Measurements from ENCODE around the gene TMEM200C.

Gene TMEM200C

GRCh38 chr18:5937121-5937520 is 41.8 kb upstream of the TMEM200C start:
- TF ChIP-seq, protein P1, sequence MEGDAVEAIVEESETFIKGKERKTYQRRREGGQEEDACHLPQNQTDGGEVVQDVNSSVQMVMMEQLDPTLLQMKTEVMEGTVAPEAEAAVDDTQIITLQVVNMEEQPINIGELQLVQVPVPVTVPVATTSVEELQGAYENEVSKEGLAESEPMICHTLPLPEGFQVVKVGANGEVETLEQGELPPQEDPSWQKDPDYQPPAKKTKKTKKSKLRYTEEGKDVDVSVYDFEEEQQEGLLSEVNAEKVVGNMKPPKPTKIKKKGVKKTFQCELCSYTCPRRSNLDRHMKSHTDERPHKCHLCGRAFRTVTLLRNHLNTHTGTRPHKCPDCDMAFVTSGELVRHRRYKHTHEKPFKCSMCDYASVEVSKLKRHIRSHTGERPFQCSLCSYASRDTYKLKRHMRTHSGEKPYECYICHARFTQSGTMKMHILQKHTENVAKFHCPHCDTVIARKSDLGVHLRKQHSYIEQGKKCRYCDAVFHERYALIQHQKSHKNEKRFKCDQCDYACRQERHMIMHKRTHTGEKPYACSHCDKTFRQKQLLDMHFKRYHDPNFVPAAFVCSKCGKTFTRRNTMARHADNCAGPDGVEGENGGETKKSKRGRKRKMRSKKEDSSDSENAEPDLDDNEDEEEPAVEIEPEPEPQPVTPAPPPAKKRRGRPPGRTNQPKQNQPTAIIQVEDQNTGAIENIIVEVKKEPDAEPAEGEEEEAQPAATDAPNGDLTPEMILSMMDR (IDR thresholded peaks at IDR 0.05; ENCODE audit: borderline replicate concordance, insufficient read depth, low read depth, low read length), result no peak
- H3K4me3 ChIP-seq (ENCODE audit: low read depth, low read length), result no peak overlapping the region

- H3K4me3 ChIP-seq (ENCODE audit: low read depth, low read length), result no peak overlapping the region
- TF ChIP-seq, protein P1 (IDR thresholded peaks at IDR 0.05; ENCODE audit: borderline replicate concordance, insufficient read depth, low read depth, low read length), result no peak
These were observed 35.5 kb upstream of the TMEM200C start for GRCh38 chr18:5930789-5931188.

DNA sequence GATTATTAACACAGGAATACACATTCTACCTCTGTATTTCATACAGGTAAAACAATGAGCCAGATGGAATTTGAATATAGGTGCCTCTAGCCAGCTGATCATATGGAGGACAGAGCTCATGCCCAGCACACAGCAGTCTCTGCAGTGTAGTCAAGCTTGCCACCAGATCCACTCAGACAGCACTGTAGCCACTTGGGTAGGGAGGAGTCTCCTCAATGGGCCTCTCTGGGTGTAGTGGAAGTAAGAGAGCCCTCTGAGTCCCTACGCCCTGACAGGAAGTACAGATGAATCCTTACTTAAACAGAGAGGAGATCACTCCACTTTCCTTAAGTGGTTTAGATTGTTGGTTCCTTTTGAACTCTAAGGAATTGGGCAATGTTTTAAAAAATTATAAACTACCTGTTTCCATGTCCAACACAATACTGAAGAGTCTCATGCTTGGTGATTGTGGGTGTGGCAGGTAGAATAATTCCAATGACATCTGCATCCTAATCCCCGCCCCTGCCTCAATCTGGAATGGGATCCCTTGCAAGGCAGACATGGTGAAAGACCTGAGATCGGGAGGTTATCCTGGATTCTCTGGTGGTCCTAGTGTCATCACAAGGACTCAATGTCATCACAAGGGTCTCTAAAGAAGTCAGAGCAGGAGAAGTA is 23.0 kb upstream of the TMEM200C start:
- TF ChIP-seq, protein P1 (IDR thresholded peaks at IDR 0.05; ENCODE audit: borderline replicate concordance, insufficient read depth, low read depth, low read length), result no peak

DNA sequence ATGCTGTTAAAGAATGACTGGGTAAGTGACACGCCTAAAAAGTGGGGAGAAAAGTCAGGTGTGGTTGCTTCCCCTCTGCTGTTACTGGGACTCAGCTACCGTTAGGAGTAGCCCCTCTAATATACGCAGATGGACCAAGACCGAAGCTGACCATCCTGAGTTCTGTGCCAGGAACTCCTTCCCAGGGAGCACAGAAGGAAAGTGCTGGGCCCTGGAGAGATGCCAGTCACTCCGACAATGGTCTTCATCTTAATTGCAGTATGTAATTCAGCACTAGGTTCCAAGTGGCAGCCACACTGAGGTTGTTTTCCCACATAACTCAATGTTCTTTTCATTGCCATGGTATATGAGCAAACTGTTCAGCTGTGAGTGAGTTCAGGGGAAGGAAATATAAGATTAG is 19.6 kb upstream of the TMEM200C start:
- TF ChIP-seq, protein P1 (IDR thresholded peaks at IDR 0.05; ENCODE audit: borderline replicate concordance, insufficient read depth, low read depth, low read length), result no peak
- H3K4me3 ChIP-seq (ENCODE audit: low read depth, low read length), result no peak overlapping the region

More for the DNA sequence above, 23.0 kb upstream of the TMEM200C start:
- H3K4me3 ChIP-seq (ENCODE audit: low read depth, low read length), result no peak overlapping the region

- TF ChIP-seq, protein P1 (IDR thresholded peaks at IDR 0.05; ENCODE audit: borderline replicate concordance, insufficient read depth, low read depth, low read length), result no peak
- H3K4me3 ChIP-seq (ENCODE audit: low read depth, low read length), result no peak overlapping the region
These were observed 18.7 kb upstream of the TMEM200C start for GRCh38 chr18:5914016-5914415.

DNA sequence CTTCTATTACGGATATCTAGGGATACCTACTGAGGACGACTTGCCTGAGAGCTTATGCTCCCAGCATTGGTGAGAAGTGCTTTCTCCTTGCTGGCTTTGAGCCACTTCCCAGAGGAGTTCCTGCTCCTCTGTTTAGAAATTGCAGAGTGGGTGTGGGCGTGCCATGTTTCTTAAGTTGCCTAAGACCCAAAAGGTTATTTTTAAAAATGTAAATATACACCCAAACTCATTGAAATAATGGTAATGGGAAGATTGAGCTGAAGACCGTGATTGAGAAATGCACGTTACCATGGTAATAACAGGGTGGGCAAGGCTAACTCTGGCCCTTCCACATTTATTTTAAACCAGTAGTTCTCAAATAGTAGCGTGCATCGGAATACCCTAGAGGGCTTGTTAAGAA is 17.2 kb upstream of the TMEM200C start:
- no peak overlapping the region for H3K4me3 ChIP-seq (ENCODE audit: low read depth, low read length)
- TF ChIP-seq, protein P1 (IDR thresholded peaks at IDR 0.05; ENCODE audit: borderline replicate concordance, insufficient read depth, low read depth, low read length), result no peak

- H3K4me3 ChIP-seq (ENCODE audit: low read depth, low read length), result no peak overlapping the region
These were observed 13.8 kb upstream of the TMEM200C start for GRCh38 chr18:5909125-5909524.

More at GRCh38 chr18:5909125-5909524, 13.8 kb upstream of the TMEM200C start:
- TF ChIP-seq, protein P1 (IDR thresholded peaks at IDR 0.05; ENCODE audit: borderline replicate concordance, insufficient read depth, low read depth, low read length), result no peak
